ENCODE measurements around the gene CEP63.
A peak's percentile ranks its signal among the peaks of the same experiment; 100 is the strongest.
"Not testable (repeated sequence)": the region's sequence is repeated elsewhere in the genome, so short reads cannot be mapped to it uniquely, and the experiment has no call there.

CEP63 gene

GRCh38 chr3:134544316-134544715 lies 58.5 kb downstream of the CEP63 start:
- no peak for TF ChIP-seq CTCF (conservative IDR thresholded peaks at IDR 0.05; ENCODE audit: low read depth)
- no peak overlapping the region for H3K27ac ChIP-seq
- CTCF ChIA-PET: no interaction called here
- no peak for DNase-seq (ENCODE audit: low spot score)
- POLR2A ChIA-PET (ENCODE audit: low non-redundant PET): no interaction called here

- CTCF ChIA-PET; DNase-seq (ENCODE audit: low spot score); H3K27ac ChIP-seq: not testable (repeated sequence)
These were observed 58.9 kb downstream of the CEP63 start for GRCh38 chr3:134544783-134545182.

GRCh38 chr3:134545818-134546217 lies 60.0 kb downstream of the CEP63 start:
- DNase-seq (ENCODE audit: low spot score): no peak
- TF ChIP-seq CTCF (conservative IDR thresholded peaks at IDR 0.05; ENCODE audit: low read depth): no peak
- ChIA-PET CTCF (interaction anchor here (0.9 kb wide), 1 partner anchor 13 kb away, joined by 5 read pairs; no protein-coding TSS in a partner anchor), POLR2A (ENCODE audit: low non-redundant PET) (no interaction called here)
- H3K27ac ChIP-seq: no peak overlapping the region

More at GRCh38 chr3:134544783-134545182, 58.9 kb downstream of the CEP63 start:
- POLR2A ChIA-PET (ENCODE audit: low non-redundant PET): not testable (repeated sequence)

GRCh38 chr3:134552784-134553183 lies 66.9 kb downstream of the CEP63 start:
- TF ChIP-seq CTCF (conservative IDR thresholded peaks at IDR 0.05; ENCODE audit: low read depth): no peak
- ChIA-PET CTCF (interaction anchor here (0.6 kb wide), 1 partner anchor 1603 kb away, joined by 3 read pairs; no protein-coding TSS in a partner anchor), POLR2A (ENCODE audit: low non-redundant PET) (no interaction called here)
- no peak for DNase-seq (ENCODE audit: low spot score)
- no peak overlapping the region for H3K27ac ChIP-seq

- no peak for DNase-seq (ENCODE audit: low spot score)
- no peak for TF ChIP-seq CTCF (conservative IDR thresholded peaks at IDR 0.05; ENCODE audit: low read depth)
- ChIA-PET CTCF (no interaction called here), POLR2A (ENCODE audit: low non-redundant PET) (no interaction called here)
- H3K27ac ChIP-seq: no peak overlapping the region
These were observed 73.7 kb downstream of the CEP63 start for GRCh38 chr3:134559591-134559990.

- POLR2A ChIA-PET (ENCODE audit: low non-redundant PET): no interaction called here
- no peak for TF ChIP-seq CTCF (conservative IDR thresholded peaks at IDR 0.05; ENCODE audit: low read depth)
- CTCF ChIA-PET: no interaction called here
- DNase-seq (ENCODE audit: low spot score): no peak
- H3K27ac ChIP-seq: no peak overlapping the region
These were observed 76.2 kb downstream of the CEP63 start for GRCh38 chr3:134562055-134562454.

- peak overlapping the region; percentile 36 for H3K27ac ChIP-seq
- CTCF ChIA-PET: interaction anchor here (0.6 kb wide), 2 partner anchors 37 to 152 kb away, joined by 4 read pairs; no protein-coding TSS in a partner anchor
- DNase-seq (ENCODE audit: low spot score): peak; percentile 22
- no peak for TF ChIP-seq CTCF (conservative IDR thresholded peaks at IDR 0.05; ENCODE audit: low read depth)
- POLR2A ChIA-PET (ENCODE audit: low non-redundant PET): no interaction called here
These were observed 77.7 kb downstream of the CEP63 start for GRCh38 chr3:134563601-134564000.
